ENCODE data around the gene KRT27. TPM values are rescaled to one million over a fixed set of nuclear protein-coding genes. Genes with fewer than 3 reads are reported as not detected.
"Not testable (repeated sequence)": the region's sequence is repeated elsewhere in the genome, so short reads cannot be mapped to it uniquely, and the experiment has no call there.

The KRT27 gene
- total RNA-seq, 1 donor from 2014 or later: not detected

DNA sequence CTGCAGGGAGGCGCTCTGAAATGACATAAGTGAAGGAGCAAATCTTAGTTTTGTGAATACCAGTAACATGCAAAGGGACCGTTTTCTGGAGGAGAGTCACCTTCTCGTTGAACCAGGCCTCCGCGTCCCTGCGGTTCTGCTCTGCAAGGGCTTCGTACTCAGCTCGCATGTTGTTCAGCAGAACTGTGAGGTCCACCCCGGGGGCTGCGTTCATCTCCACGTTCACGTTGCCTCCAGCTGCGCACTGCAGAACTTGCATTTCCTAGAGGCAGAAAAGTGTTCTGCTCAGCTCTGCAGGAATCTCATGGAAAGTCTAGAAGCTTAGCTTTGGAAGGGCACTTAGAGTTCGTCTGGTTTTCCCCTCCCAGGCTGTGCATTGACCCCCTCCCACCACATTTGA lies 31.3 kb downstream of the KRT27 start:
- Mint-ChIP-seq H3K9me3 (no peaks in the 10 kb centered on the region), H3K27me3 (ENCODE audit: insufficient read depth, low read depth) (peaks cover 2% of the 10 kb centered on the region), H3K36me3 (no peaks in the 10 kb centered on the region), H3K4me3 (no peak overlapping the region), H3K4me1 (no peaks in the 10 kb centered on the region), H3K27ac (no peak overlapping the region)
- H3K9me3 ChIP-seq (ENCODE audit: low read depth): no peaks in the 10 kb centered on the region
- H3F3A ChIP-seq (ENCODE audit: low read depth): no peaks in the 10 kb centered on the region
- no peak overlapping the region for H3K4me3 ChIP-seq
- H3K4me2 ChIP-seq: no peak overlapping the region
- no peak overlapping the region for H2AFZ ChIP-seq (replicated peaks)
- H3K36me3 ChIP-seq: no peaks in the 10 kb centered on the region
- no peak overlapping the region for H3K27ac ChIP-seq
- H4K20me1 ChIP-seq (ENCODE audit: low read depth): no peaks in the 10 kb centered on the region
- no peak overlapping the region for H3K9ac ChIP-seq
- no peak for DNase-seq (ENCODE audit: low spot score)
- TF ChIP-seq, protein P1, sequence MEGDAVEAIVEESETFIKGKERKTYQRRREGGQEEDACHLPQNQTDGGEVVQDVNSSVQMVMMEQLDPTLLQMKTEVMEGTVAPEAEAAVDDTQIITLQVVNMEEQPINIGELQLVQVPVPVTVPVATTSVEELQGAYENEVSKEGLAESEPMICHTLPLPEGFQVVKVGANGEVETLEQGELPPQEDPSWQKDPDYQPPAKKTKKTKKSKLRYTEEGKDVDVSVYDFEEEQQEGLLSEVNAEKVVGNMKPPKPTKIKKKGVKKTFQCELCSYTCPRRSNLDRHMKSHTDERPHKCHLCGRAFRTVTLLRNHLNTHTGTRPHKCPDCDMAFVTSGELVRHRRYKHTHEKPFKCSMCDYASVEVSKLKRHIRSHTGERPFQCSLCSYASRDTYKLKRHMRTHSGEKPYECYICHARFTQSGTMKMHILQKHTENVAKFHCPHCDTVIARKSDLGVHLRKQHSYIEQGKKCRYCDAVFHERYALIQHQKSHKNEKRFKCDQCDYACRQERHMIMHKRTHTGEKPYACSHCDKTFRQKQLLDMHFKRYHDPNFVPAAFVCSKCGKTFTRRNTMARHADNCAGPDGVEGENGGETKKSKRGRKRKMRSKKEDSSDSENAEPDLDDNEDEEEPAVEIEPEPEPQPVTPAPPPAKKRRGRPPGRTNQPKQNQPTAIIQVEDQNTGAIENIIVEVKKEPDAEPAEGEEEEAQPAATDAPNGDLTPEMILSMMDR (IDR thresholded peaks at IDR 0.05): no peak
- TF ChIP-seq EZH2 (IDR thresholded peaks at IDR 0.05) (no peak), EZH2phosphoT487 (IDR thresholded peaks at IDR 0.05) (no peak)
- no peaks in the 10 kb centered on the region for H3K4me1 ChIP-seq
- no peaks in the 10 kb centered on the region for H3K79me2 ChIP-seq (ENCODE audit: low read depth)
- peaks cover 8% of the 10 kb centered on the region for H3K27me3 ChIP-seq

DNA sequence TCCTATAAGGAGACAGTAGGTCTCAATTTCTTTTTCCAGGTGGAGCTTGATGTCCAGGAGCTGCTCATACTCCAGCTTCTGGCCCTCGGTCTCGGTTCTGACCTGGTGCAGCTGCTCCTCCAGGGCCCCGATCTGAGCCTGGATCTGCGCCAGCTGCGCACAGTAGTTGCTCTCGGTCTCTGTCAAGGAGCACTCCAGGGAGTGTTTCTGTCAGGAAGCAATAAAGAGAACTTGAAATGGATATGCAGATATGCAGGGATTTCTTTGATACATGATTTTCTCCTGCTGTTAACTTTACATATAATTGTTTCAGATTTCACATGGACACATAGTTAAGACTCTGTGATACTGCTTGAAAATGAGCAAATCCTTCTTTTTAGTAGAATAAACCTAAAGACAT lies 32.0 kb downstream of the KRT27 start:
- no peak overlapping the region for H3K27ac Mint-ChIP-seq
- H3K27ac ChIP-seq: no peak overlapping the region
- TF ChIP-seq EZH2phosphoT487 (IDR thresholded peaks at IDR 0.05): no peak
- H3K9me3 ChIP-seq (ENCODE audit: low read depth): no peaks in the 10 kb centered on the region
- H3K9me3 Mint-ChIP-seq: no peaks in the 10 kb centered on the region
- peaks cover 3% of the 10 kb centered on the region for H3K4me1 Mint-ChIP-seq
- peaks cover 8% of the 10 kb centered on the region for H3K27me3 ChIP-seq
- no peak overlapping the region for H3K4me2 ChIP-seq
- no peak overlapping the region for H3K9ac ChIP-seq
- H3K79me2 ChIP-seq (ENCODE audit: low read depth): no peaks in the 10 kb centered on the region
- peaks cover 2% of the 10 kb centered on the region for H3K27me3 Mint-ChIP-seq (ENCODE audit: insufficient read depth, low read depth)
- H3K36me3 ChIP-seq: no peaks in the 10 kb centered on the region
- H3K4me1 ChIP-seq: no peaks in the 10 kb centered on the region
- no peak overlapping the region for H2AFZ ChIP-seq (replicated peaks)
- H3F3A ChIP-seq (ENCODE audit: low read depth): no peaks in the 10 kb centered on the region
- H3K4me3 Mint-ChIP-seq: no peak overlapping the region
- H4K20me1 ChIP-seq (ENCODE audit: low read depth): no peaks in the 10 kb centered on the region
- H3K36me3 Mint-ChIP-seq: no peaks in the 10 kb centered on the region
- DNase-seq (ENCODE audit: low spot score): no peak
- no peak overlapping the region for H3K4me3 ChIP-seq

DNA sequence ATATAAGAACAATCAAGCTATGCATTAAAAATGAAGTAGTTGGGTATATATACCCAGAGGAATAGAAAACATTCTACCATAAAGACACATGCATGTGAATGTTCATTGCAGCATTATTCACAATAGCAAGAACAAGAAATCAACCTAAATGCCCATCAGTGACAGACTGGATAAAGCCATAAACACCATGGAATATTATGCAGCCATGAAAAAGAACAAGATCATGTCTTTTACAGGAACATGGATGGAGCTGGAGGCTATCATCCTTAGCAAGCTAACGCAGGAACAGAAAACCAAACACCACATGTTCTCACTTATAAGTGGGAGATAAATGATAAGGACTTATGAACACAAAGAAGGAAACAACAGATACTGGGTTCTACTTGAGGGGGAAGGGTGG lies 33.7 kb downstream of the KRT27 start:
- not testable (repeated sequence) for H3K27ac Mint-ChIP-seq; H2AFZ ChIP-seq (replicated peaks); H3K9me3 ChIP-seq (ENCODE audit: low read depth); H3K27me3 Mint-ChIP-seq (ENCODE audit: insufficient read depth, low read depth); H3F3A ChIP-seq (ENCODE audit: low read depth); H3K4me3 ChIP-seq; DNase-seq (ENCODE audit: low spot score); H3K9ac ChIP-seq; H3K79me2 ChIP-seq (ENCODE audit: low read depth); H3K4me3 Mint-ChIP-seq; H3K36me3 Mint-ChIP-seq; H3K4me1 Mint-ChIP-seq; H3K36me3 ChIP-seq; H3K4me1 ChIP-seq; H3K27ac ChIP-seq; H3K4me2 ChIP-seq; H4K20me1 ChIP-seq (ENCODE audit: low read depth); H3K9me3 Mint-ChIP-seq; H3K27me3 ChIP-seq

DNA sequence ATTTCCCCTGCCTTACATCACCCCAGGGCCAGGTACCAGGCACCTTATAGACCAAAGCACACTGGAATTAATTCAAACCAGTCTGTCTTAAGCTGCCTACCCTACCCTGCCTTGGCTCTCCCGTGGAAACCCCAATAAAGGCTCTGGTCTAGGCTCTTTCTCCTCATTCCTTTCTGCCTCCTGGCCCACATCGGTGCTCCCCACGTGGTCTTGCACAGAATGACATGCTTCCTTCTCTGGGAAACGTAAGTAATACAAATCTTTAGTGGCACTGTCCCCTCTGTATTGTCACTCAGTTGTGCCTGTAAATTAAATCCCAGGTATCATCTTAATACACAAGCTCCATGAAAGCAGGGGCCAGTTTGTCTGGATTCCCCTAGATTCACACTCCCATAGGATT lies 43.8 kb downstream of the KRT27 start:
- Histone ChIP-seq H3F3A (ENCODE audit: low read depth) (no peaks in the 10 kb centered on the region), H3K9ac (no peak overlapping the region), H3K27me3 (peaks cover 5% of the 10 kb centered on the region), H3K4me1 (no peaks in the 10 kb centered on the region), H2AFZ (replicated peaks) (no peak overlapping the region), H3K4me3 (no peak overlapping the region), H4K20me1 (ENCODE audit: low read depth) (no peaks in the 10 kb centered on the region), H3K27ac (no peak overlapping the region), H3K36me3 (peaks cover 4% of the 10 kb centered on the region), H3K79me2 (ENCODE audit: low read depth) (no peaks in the 10 kb centered on the region), H3K4me2 (no peak overlapping the region), H3K9me3 (ENCODE audit: low read depth) (peaks cover 8% of the 10 kb centered on the region)
- DNase-seq (ENCODE audit: low spot score): no peak
- Mint-ChIP-seq H3K27ac (no peak overlapping the region), H3K27me3 (ENCODE audit: insufficient read depth, low read depth) (no peaks in the 10 kb centered on the region), H3K4me3 (no peak overlapping the region), H3K4me1 (no peaks in the 10 kb centered on the region), H3K36me3 (no peaks in the 10 kb centered on the region), H3K9me3 (peaks cover 5% of the 10 kb centered on the region)
- TF ChIP-seq EZH2 (IDR thresholded peaks at IDR 0.05) (no peak), EZH2phosphoT487 (IDR thresholded peaks at IDR 0.05) (no peak)
- TF ChIP-seq, protein P1 (IDR thresholded peaks at IDR 0.05): no peak
